GM18505 (cell line): Measurements from ENCODE around the gene RAB27A.
A peak's percentile ranks its signal among the peaks of the same experiment; 100 is the strongest.
"Not testable (repeated sequence)": the region's sequence is repeated elsewhere in the genome, so short reads cannot be mapped to it uniquely, and the experiment has no call there.

Experiments used
- ATAC-seq: cut with Tn5 transposase; IDR thresholded peaks from one replicate; pipeline ENCODE4 v1.9.1; 2021; ENCODE audit not compliant: unreplicated experiment
- POLR2A ChIP-seq: IDR thresholded peaks from 4 replicates; pipeline ENCODE4 v1.6.1; 2011; ENCODE audit warnings: borderline replicate concordance; ENCODE audit not compliant: insufficient read depth, insufficient read length; ENCODE audit errors: extremely low read depth

Gene RAB27A

DNA sequence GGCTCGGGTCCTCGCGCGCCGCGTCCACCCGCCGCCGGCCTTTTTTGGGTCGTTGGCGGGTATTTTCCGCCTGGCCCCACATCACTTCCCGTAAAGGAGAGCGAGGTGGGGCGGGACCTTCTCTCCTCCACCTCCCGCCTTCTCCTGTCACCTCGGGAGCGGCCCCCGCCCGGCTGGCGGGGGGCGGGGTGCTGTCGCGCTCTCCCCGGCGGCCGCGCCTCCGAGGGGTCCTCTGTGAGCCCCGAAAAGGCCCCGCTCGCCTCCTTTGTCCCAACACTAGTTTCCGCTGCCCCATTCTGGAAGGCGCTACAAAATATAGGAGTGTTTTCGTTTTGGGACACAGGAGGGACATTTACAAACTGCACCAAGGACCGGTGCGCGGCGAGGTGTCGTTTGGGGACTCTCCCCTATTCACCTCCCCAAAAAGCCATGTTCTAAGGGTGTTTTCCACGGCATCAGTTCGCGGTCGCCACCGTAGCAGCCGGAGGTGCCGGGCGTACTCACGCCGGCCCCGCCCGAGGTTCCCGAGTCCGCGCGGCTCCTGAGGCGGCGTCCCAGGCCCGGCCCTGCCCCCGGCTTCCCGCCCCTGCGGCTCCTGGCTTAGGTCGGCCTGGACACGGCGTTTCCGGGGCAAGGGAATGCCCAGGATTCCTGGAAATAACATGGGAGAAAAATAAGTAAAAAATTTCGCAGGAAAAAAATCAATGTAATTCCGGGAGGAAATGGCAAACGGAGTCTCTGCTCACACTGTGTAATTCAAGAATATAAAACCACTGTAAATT is at the start of gene RAB27A:
RAB27A (minus strand) TSS at position 68 of the 782 bp plus-strand sequence. CDS start 54,879 bp downstream, outside the sequence.
- ATAC-seq = peak; percentile 68
- TF ChIP-seq POLR2A = no peak

DNA sequence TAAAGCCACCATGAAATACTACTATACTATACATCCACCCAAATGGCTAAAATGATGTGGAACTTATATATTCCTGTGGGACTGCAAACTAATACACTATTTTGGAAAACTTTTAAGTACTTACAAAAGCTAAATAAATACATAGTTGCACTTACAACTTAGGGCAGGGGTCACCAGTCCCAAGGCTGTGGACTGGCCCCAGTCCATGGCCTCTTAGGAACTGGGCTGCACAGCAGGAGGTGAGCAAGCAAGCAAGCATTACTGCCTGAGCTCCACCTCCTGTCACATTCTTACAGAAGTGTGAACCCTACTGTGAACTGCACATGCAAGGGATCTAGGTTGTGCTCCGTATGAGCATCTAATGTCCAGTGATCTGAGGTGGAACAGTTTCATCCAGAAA is 47.5 kb upstream of the RAB27A start:
- TF ChIP-seq POLR2A = no peak
- no peak for ATAC-seq

DNA sequence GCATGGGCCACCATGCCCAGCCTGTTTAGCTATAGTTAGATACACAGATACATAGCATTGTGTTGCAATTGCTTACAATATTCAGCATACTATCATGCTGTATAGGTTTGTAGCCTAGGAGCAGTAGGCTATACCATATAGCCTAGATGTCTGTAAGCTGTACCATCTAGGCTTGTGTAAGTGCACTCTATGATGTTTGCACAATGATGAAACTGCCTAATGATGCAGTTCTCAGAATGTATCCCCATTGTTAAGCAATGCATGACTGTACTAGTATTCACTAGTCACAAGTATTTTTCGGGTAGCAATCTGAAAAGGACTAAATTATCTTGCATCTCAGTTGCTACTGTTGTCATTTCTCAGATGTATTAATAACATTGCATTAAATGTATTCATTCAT is 45.4 kb upstream of the RAB27A start:
- no peak for TF ChIP-seq POLR2A
- no peak for ATAC-seq

DNA sequence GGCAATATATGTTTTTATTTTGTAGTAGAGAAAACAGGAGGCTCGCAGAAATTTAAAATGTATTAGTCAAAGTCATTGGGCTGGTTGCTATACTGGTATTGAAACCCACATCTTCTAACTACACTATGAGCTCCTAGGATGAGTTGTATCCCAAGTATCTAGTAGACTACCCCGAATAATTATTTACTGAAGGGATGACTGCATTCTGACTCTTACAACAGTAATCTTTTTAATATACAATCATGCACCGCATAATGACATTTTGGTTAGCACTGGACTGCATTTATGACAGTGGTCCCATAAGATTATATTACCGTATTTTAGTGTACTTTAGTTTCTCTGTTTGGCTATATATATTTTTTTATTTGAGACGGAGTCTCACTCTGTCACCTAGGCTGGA is 44.8 kb upstream of the RAB27A start:
- no peak for ATAC-seq
- no peak for TF ChIP-seq POLR2A

DNA sequence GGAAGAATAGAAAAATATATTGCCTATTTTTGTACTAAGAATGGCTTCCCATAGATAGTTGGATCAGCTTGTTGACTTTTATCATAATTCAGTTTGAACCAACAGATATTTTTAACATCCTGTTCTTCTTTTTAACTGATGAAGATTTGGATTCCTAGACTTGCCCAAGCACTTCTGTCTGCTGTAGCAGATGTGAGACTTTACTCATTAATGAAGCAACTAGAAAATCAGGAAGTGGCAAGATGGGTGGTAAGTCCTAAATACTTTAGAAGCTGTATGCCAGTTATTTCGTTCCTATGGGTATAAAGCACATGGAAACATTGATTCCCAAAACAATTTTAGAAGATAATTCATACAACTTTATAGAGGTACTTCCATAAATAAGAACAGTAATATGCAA is 37.8 kb upstream of the RAB27A start:
- no peak for ATAC-seq

DNA sequence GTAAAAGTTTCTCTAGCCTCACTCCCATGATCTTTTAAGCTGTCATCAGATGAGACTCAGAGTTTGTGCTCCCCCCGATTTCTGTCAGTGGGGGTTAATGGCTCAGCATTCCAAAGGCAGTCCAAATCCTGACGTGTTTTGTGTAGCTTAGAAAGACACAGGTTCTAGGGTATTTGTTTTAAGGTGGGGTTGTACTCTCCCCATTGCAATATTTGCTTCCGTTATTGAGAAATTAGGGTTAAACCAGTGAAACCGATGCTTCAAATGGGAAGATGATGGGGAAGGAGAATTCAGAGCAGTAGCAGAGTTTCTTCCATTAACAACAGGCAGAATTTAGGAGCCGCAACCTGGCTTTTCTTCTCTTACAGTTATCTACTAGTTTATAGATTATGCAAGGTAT is 32.9 kb upstream of the RAB27A start:
- TF ChIP-seq POLR2A = no peak
- no peak for ATAC-seq

More for the DNA sequence above, 37.8 kb upstream of the RAB27A start:
- TF ChIP-seq POLR2A = no peak

DNA sequence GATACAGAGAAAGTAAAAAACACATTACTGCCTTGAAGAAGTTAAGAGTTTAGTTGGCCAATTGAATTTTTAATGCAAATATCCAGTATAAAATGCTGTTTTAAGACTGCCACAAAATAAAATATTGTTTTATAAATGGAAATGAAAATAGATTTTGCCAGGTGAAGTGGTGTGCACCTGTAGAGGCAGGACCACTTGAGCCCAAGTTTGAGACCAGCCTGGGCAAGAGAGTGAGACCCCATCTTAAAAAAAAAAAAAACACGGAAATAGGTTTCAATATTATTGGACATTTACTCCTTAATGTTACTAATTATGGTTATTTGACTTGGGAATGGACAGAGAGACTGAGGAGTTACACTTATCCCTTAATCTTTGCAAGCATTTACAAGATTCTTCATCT is 31.4 kb upstream of the RAB27A start:
- no peak for TF ChIP-seq POLR2A

DNA sequence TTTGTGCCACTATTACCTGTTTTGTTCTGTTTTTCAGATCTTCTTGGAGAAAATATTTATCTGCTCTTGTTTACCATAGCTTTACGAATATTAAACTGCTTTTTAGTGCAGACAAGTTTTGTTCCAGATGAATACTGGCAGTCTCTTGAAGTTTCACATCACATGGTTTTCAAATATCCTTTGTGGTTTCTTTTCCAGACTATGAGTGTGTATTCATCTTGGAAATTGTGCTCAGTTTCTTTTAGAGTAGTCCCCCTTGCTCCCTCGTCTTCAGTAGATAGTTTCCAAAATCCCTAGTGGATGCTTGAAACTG is 30.6 kb upstream of the RAB27A start:
- ATAC-seq = no peak
- no peak for TF ChIP-seq POLR2A

More for the DNA sequence above, 31.4 kb upstream of the RAB27A start:
- ATAC-seq = no peak

DNA sequence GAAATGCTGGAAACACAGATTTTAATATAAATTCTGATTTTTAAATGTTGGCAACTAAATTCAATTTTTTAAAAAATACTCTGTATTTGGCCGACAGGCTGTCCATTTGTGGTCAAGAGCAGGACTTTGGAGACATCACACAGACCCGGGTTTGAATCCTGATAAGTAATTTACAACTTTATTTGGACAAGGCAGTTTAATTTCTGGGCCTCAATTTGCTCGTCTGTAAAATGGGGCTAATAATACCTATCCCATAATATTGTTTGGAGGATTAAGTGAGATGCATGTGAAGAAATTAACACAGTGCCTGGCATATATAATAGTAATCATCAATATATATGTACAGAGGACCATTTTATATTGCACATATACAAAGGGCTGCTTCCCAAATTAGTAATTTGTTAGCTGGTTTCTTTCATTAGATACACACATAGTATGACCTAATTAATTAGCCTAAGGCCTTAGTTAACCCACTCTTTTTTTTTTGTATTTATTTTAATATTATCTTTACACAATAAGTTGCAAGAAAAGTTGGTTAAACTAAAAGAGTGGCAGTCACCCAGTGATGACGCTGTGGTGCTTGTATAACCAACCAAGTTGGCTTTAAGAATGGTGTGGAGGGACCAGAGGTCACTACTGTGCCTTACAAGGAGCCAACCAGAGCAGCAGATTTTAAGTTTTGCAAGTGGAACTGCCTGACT is 30.1 kb upstream of the RAB27A start:
- ATAC-seq = peak; percentile 32
- TF ChIP-seq POLR2A = no peak

DNA sequence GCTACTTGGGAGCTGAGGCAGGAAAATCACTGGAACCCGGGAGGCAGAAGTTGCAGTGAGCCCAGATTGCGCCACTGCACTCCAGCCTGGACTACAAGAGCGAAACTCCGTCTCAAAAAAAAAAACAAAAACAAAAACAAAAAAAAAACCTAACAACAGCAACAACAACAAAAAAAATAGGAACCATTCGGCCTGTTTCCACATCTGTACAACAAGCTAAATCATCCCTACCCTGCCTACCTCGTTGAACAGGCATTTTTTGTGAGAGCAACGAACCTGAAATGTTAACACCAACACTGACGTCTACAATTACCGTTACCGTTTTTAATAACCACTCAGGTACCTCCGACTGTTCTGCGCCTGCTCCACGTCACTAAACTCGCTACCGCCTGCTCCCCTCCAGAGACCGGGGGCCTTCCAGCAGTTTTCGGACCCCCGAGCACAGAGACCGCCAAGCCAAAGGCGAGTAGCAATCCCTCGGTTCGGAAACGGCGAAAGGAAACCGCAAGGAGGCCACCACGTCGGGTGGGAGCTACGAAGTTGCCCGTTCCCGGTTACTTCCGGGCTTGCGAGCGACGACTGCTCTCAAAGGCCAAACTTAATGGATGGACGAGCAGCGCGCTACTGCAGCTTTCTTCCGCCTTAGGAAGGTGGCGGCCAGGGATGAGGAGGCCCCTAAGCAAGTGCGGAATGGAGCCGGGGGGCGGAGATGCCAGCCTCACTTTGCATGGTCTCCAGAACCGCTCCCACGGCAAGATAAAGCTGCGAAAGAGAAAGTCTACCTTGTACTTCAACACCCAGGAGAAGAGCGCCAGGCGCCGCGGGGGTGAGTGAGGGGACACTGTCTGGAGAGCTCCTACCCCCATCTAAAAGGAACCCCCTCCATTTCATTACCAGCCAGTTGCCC is 29.2 kb upstream of the RAB27A start, which contains the start of the genes PIGB and PIGBOS1:
PIGB (plus strand) TSS at position 635 of the 907 bp plus-strand sequence; CDS start at position 664, 29 bp downstream.
PIGBOS1 (minus strand) TSS at position 536 of the 907 bp plus-strand sequence. CDS start 1,331 bp downstream, outside the sequence.
- TF ChIP-seq POLR2A = peak; percentile 79
- ATAC-seq = peak; percentile 92

DNA sequence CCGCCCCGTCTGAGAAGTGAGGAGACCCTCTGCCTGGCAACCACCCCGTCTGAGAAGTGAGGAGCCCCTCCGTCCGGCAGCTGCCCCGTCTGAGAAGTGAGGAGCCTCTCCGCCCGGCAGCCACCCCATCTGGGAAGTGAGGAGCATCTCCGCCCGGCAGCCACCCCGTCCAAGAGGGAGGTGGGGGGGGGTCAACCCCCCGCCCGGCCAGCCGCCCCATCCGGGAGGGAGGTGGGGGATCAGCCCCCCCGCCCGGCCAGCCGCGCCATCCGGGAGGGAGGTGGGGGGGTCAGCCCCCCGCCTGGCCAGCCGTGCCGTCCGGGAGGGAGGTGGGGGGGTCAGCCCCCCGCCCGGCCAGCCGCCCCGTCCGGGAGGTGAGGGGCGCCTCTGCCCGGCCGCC is 13.2 kb upstream of the RAB27A start:
- not testable (repeated sequence) for ATAC-seq

DNA sequence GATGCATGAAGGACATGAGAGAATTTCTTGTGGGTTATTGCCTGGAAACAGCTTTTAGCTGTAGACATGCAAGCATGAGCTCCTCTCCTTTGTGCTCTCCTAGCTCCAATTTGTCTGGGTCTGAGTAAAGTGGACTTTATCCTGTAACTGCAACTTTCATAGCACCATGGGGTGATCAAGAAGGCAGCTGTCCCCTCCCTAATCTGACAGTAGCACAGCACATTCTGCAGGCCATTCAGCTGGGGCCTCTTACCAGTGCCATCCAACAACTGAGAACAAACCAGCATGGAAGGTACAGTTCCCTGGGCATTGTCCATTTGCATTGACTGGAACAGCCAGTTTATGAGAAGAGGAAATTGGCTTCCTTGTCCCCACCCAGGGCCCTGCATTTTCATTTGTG is 7.7 kb upstream of the RAB27A start:
- TF ChIP-seq POLR2A = no peak
- no peak for ATAC-seq

DNA sequence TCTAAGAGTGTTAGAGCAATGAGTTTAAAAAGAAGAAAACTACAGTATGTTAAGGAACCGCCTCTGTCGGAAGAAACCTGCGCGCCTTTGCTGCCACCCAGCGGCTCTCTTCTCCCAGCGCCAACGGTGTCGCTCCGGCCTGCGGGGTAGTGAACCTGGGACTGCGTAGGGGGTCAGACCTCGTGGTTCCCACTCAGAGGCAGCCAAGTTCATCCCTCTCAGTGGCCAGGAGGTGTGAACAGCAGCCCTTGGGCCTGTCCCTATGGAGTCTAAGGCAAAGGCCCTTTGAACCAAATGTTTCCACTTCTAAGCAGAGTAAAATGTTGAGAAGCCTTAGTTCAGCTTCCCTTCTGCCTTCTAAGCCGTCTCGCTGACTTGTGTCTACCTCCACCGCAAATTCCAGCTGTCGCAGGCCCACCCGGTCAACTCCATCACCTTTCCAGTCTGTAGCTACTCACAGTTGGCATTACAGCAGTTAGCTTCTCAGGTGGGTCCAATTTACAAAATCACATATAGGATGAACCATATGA is 980 bp upstream of the RAB27A start:
- TF ChIP-seq POLR2A = no peak
- ATAC-seq = peak; percentile 70
